ENCODE results near the gene ABCC1. TPM values are rescaled to one million over a fixed set of nuclear protein-coding genes. Genes with fewer than 3 reads are reported as not detected.

The ABCC1 gene
- total RNA-seq, 1 experiment from 2014 or later, result 139 TPM

DNA sequence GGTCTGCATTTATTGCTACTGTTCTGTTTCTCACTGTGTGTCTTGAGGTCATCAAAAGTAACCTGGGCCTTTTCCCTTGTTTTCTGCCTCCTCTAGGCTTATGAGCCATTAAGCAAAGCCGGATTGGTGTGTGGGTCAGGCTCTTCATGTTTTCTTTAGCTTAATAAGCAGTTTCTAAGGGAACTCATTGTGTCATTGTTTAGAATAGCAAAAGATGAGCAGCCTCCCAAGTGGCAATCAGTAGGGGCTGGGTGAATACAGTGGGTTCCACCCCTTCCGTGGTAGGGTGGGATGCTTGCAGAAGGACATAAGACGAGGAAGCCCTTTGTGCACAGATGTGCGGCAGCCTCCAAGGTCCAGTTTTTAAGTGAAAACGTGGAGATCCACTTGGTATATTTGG, 34.5 kb downstream of the ABCC1 start:
- TF ChIP-seq EZH2 (IDR thresholded peaks at IDR 0.05; ENCODE audit: low read depth), result no peak
- TF ChIP-seq, protein P1, sequence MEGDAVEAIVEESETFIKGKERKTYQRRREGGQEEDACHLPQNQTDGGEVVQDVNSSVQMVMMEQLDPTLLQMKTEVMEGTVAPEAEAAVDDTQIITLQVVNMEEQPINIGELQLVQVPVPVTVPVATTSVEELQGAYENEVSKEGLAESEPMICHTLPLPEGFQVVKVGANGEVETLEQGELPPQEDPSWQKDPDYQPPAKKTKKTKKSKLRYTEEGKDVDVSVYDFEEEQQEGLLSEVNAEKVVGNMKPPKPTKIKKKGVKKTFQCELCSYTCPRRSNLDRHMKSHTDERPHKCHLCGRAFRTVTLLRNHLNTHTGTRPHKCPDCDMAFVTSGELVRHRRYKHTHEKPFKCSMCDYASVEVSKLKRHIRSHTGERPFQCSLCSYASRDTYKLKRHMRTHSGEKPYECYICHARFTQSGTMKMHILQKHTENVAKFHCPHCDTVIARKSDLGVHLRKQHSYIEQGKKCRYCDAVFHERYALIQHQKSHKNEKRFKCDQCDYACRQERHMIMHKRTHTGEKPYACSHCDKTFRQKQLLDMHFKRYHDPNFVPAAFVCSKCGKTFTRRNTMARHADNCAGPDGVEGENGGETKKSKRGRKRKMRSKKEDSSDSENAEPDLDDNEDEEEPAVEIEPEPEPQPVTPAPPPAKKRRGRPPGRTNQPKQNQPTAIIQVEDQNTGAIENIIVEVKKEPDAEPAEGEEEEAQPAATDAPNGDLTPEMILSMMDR (conservative IDR thresholded peaks at IDR 0.05), result no peak
- intact Hi-C loops (cut with micrococcal nuclease; ENCODE audit: unreplicated experiment), result no loop called here
- H3K79me2 ChIP-seq (ENCODE audit: low read depth), result peaks cover 91% of the 10 kb centered on the region
- peaks cover 14% of the 10 kb centered on the region for H4K20me1 ChIP-seq (ENCODE audit: insufficient read depth)
- ChIA-PET CTCF (no interaction called here), POLR2A (ENCODE audit: unreplicated experiment) (no interaction called here)
- no peak for DNase-seq
- H3K27me3 ChIP-seq (ENCODE audit: insufficient read depth, low read depth), result no peaks in the 10 kb centered on the region
- H3K36me3 ChIP-seq (ENCODE audit: low read depth), result peaks cover 32% of the 10 kb centered on the region
- H3K4me3 ChIP-seq, result no peak overlapping the region
- BruUV-seq (replicated peaks), result no TSS peak
- no peak overlapping the region for H2AFZ ChIP-seq
- H3K4me1 ChIP-seq (replicated peaks; ENCODE audit: insufficient read depth), result peaks cover 13% of the 10 kb centered on the region; the same call in 1 of the 2 replicates
- no peaks in the 10 kb centered on the region for H3K9me2 ChIP-seq (ENCODE audit: insufficient read depth)
- 0 out of 2 replicates have a peak overlapping the region, but pooled peaks have one; percentile 10 for H3K27ac ChIP-seq
- no peak overlapping the region for H3K4me2 ChIP-seq
- H3K9me3 ChIP-seq (ENCODE audit: insufficient read depth, low read depth), result peaks cover 31% of the 10 kb centered on the region
- peaks cover 26% of the 10 kb centered on the region; the same call in 1 of the 2 replicates for H3F3A ChIP-seq (ENCODE audit: insufficient read depth, low read depth)

DNA sequence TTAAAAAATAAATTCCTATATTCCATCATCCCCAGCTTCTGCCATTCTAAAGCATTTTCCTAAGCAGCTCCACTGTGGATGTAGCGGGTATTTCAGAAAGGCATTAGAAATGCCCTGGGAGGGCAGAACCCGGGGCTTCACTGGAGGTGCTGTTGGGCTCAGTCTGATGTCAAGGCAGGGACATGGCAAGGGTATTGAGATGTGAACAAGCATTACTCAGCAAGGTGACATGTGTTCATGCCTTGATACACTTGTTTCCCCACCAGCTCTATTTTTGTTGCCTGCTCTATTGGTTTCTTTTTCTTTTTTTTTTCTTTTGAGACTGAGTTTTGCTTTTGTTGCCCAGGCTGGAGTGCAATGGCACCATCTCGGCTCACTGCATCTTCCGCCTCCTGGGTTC, 35.7 kb downstream of the ABCC1 start:
- Histone ChIP-seq H3K27me3 (ENCODE audit: insufficient read depth, low read depth) (no peaks in the 10 kb centered on the region), H3K4me3 (no peak overlapping the region), H3K9me2 (ENCODE audit: insufficient read depth) (no peaks in the 10 kb centered on the region), H3K9me3 (ENCODE audit: insufficient read depth, low read depth) (peaks cover 20% of the 10 kb centered on the region), H2AFZ (no peak overlapping the region), H3K27ac (no peak overlapping the region), H3K79me2 (ENCODE audit: low read depth) (peaks cover 91% of the 10 kb centered on the region), H3K4me1 (replicated peaks; ENCODE audit: insufficient read depth) (peaks cover 13% of the 10 kb centered on the region; the same call in 1 of the 2 replicates), H3K36me3 (ENCODE audit: low read depth) (peaks cover 24% of the 10 kb centered on the region), H3F3A (ENCODE audit: insufficient read depth, low read depth) (peaks cover 22% of the 10 kb centered on the region; the same call in 1 of the 2 replicates), H3K4me2 (no peak overlapping the region), H4K20me1 (ENCODE audit: insufficient read depth) (peaks cover 16% of the 10 kb centered on the region)
- DNase-seq, result no peak
- intact Hi-C loops (cut with micrococcal nuclease; ENCODE audit: unreplicated experiment), result no loop called here
- no TSS peak for BruUV-seq (replicated peaks)
- TF ChIP-seq EZH2 (IDR thresholded peaks at IDR 0.05; ENCODE audit: low read depth), result no peak
- TF ChIP-seq, protein P1 (conservative IDR thresholded peaks at IDR 0.05), result no peak
- POLR2A ChIA-PET (ENCODE audit: unreplicated experiment), result no interaction called here
- CTCF ChIA-PET, result no interaction called here

GRCh38 chr16:15986261-15986660, 36.8 kb downstream of the ABCC1 start:
- no TSS peak for BruUV-seq (replicated peaks)
- no peak overlapping the region for H3K4me3 ChIP-seq
- H3F3A ChIP-seq (ENCODE audit: insufficient read depth, low read depth), result peaks cover 25% of the 10 kb centered on the region; the same call in 1 of the 2 replicates
- H3K27ac ChIP-seq, result no peak overlapping the region
- peaks cover 87% of the 10 kb centered on the region for H3K79me2 ChIP-seq (ENCODE audit: low read depth)
- H3K4me1 ChIP-seq (replicated peaks; ENCODE audit: insufficient read depth), result peaks cover 13% of the 10 kb centered on the region; the same call in 1 of the 2 replicates
- H3K4me2 ChIP-seq, result no peak overlapping the region
- H3K9me3 ChIP-seq (ENCODE audit: insufficient read depth, low read depth), result peaks cover 9% of the 10 kb centered on the region
- peaks cover 13% of the 10 kb centered on the region for H3K36me3 ChIP-seq (ENCODE audit: low read depth)
- intact Hi-C loops (cut with micrococcal nuclease; ENCODE audit: unreplicated experiment), result no loop called here
- no peak overlapping the region for H2AFZ ChIP-seq
- TF ChIP-seq, protein P1 (conservative IDR thresholded peaks at IDR 0.05), result no peak
- no peak for TF ChIP-seq EZH2 (IDR thresholded peaks at IDR 0.05; ENCODE audit: low read depth)
- H4K20me1 ChIP-seq (ENCODE audit: insufficient read depth), result peaks cover 16% of the 10 kb centered on the region
- no peak for DNase-seq
- ChIA-PET POLR2A (ENCODE audit: unreplicated experiment) (interaction anchor here (0.6 kb wide), 1 partner anchor 11 kb away, joined by 5 read pairs; no protein-coding TSS in a partner anchor), CTCF (no interaction called here)
- H3K9me2 ChIP-seq (ENCODE audit: insufficient read depth), result no peaks in the 10 kb centered on the region
- H3K27me3 ChIP-seq (ENCODE audit: insufficient read depth, low read depth), result no peaks in the 10 kb centered on the region
